HG03135 (cell line): ENCODE results near the gene MAP4K4.
A peak's percentile ranks its signal among the peaks of the same experiment; 100 is the strongest.

Experiments
- ATAC-seq: cut with Tn5 transposase; IDR thresholded peaks from one replicate; pipeline ENCODE4 v1.9.1; 2021; ENCODE audit warnings: mild to moderate bottlenecking, moderate library complexity; ENCODE audit not compliant: unreplicated experiment

Gene MAP4K4

DNA sequence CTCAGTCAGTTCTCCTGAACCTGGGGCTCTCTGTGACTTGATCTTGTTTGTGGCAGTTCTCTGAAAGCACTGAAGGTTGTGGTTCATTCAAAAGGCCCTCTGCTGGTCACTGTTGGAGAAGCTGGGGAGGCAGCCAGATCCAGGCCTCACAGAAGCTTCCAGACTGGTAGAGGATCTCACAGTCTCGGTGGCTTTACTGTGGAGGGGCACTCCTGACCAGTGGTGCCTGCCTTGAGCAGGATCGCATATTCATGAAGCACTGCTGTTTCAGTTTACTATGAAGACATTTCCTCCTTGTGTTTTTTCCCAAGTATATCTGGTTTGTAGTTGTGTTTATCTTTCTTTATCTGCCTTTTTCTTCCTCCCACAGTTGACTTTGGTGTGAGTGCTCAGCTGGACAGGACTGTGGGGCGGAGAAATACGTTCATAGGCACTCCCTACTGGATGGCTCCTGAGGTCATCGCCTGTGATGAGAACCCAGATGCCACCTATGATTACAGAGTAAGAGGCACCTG, 133.9 kb downstream of the MAP4K4 start:
- peak; percentile 49 for ATAC-seq

DNA sequence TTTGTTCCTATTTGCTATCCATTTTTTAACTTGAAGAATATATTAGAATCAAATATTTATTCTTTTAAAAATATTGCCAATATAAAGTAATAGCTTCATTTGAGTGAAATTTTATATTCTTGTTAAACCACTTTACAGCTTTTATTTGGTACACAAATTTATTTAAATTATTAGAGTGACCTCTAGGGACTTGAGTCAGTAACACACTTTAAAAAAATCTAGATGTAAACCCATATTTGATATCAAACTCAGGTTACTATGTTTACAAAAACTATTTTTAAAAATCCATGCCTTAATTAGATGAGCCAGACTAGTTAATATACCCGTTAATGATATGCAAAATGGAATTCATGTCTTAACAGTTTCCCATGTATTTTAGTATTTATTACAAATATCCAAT, 134.6 kb downstream of the MAP4K4 start:
- no peak for ATAC-seq

DNA sequence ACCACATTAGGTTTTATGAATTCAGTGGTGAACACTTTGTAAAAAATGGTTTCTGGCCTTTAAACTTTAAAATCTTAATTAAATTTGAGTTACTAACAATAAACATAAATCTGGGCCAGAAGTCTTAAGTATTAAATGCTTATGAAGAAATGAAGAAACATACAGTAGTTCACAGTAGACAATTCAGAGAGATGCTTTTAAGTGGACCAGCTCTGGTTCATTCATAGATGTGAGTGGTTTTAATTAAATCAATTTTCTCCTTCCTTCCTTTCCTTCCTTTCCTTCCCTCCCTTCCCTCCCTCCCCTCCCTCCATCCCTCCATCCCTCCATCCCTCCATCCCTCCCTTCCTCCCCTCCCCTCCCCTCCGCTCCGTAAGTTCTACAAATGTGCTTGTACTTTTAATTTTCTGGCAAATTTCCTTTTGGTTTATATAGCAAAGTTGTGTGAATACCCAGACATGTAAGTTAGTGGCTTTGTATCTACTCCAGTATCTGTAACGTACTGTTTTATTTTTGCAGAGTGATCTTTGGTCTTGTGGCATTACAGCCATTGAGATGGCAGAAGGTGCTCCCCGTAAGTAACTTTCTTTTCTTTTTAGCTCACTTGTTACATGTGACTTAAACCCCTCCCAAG, 136.5 kb downstream of the MAP4K4 start:
- ATAC-seq: no peak

DNA sequence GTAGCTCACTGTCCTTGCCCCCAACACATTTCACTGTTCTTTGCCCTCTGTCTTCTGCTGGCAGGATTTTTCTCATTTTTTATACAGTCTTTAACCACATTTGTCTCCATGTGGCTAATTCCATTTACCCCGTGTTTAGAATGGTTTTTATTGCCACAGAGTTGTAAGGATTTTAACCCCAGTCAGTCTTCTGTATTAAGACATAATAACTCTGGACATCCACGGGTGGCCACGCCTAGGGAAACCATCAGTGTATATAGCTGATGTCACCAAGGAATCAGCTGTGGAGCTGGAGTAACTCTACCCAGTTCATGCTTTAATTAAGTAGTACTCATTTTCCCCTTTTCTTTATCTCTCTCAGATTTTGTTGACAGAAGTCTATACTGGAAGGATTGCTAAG, 139.8 kb downstream of the MAP4K4 start:
- no peak for ATAC-seq

DNA sequence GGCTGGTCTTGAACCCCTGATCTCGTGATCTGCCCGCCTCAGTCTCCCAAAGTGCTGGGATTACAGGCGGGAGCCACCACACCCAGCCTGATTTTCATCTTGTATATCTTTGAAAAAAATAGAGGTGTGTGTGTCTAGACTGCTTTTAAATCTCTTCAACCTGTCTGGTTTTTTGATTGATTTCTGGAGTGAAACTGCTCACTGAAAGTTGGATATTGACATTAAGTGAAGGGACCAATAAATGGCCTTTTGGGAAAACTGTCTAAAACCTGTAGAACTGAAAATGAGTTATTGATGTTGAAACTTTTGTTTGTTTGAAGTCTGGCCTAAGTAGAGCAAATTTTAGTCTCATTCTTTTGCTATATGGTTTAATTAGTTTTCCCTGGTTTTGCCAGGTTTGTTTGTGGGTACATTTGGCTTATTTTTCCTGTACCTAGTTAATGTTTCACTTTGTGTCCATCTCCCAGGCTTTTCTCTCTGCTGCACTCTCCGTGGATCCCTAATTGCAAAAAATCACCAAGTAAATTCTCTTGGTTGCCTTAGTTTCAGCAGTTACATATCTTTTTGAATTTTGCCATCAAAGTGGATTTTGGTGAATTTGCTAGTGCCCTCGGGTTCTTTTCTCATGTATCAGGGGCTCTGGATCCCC, 144.3 kb downstream of the MAP4K4 start:
- no peak for ATAC-seq

DNA sequence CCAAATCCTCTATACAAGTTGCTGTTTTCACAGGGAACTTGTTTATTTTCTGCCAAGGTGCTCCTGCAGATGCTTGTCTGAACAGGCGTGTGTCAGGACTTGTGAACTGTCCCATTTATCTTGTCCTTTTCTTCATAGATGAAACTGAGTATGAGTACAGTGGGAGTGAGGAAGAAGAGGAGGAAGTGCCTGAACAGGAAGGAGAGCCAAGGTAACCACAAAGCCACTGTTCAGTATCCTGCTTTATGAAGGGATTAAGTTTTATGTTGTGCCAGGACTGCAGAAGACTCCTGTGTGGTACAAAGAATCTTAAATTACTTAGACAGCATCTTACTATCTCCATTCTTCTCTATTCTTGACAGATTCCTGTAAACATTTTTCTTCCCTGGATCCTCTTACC, 145.0 kb downstream of the MAP4K4 start:
- no peak for ATAC-seq

DNA sequence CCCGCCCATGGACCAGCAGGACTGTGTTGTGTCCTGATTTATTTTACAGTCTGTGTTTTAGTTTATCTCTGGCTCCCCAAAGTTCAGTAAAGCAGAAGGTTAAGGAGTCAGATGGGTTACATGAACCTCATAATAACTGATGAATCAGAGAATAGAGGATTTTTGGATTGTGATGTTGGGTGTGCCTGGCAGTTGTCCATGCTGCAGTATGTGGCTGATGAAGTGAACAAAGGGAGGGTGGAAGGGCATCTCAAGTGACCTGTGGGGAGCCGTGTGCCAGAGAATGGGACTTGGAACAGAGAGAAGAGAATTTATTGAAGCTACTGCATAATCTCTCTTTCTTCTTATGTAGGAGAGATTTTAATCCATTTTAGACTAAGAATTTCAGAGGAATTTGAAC, 145.5 kb downstream of the MAP4K4 start:
- no peak for ATAC-seq

DNA sequence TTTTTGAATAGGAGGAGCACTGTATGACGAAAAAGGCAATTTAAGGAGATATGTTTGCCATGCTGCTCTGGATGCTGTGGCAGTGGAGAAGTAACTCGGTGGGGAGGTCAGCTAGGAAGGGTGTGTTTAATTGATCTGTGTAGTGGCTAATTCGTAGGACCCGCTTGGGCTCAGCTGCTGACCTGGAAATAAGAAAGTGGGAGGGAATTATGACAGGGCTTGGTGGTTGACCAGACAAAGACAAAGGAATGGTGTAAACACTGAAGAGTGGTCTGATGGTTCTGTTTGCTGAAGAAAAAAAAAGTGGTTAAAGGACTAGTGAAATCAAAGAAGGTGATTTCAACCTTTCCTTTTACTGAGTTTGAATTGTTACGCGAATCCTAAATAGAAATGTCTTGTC, 146.0 kb downstream of the MAP4K4 start:
- no peak for ATAC-seq

DNA sequence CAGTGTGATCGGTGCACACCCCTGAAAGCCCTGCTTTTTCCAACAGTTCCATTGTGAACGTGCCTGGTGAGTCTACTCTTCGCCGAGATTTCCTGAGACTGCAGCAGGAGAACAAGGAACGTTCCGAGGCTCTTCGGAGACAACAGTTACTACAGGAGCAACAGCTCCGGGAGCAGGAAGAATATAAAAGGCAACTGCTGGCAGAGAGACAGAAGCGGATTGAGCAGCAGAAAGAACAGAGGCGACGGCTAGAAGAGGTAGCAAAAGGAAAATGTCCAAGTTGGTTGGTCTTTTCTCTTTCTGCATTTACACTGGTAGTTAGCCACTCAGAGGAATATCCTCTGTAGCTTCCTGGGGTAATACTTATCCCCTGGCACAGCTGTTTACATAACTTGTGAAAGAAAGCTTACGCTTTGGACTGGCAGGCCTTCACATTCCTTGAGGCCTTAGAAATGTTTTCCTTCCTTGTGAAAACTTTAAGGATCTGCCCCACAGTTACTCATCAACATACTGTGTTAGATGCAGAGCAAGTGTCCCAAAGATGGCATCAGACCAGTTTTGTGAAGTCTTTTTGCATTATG, 146.6 kb downstream of the MAP4K4 start:
- ATAC-seq: no peak

DNA sequence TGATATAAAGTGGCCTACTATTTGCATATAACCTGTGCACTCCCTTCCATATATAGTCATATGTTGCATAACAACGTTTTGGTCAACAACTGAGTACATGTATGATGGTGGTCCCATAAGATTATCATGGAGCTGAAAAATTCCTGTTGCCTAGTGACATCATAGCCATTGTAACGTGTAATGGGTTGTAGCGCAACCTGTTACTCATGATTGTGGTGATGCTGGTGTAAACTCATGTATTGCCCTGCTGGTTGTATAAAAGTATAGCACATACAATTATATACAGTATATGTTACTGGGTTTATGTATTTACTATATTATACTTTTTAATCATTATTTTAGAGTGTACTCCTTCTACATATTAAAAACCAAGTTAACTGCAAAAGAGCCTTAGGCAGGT, 149.5 kb downstream of the MAP4K4 start:
- ATAC-seq: no peak

DNA sequence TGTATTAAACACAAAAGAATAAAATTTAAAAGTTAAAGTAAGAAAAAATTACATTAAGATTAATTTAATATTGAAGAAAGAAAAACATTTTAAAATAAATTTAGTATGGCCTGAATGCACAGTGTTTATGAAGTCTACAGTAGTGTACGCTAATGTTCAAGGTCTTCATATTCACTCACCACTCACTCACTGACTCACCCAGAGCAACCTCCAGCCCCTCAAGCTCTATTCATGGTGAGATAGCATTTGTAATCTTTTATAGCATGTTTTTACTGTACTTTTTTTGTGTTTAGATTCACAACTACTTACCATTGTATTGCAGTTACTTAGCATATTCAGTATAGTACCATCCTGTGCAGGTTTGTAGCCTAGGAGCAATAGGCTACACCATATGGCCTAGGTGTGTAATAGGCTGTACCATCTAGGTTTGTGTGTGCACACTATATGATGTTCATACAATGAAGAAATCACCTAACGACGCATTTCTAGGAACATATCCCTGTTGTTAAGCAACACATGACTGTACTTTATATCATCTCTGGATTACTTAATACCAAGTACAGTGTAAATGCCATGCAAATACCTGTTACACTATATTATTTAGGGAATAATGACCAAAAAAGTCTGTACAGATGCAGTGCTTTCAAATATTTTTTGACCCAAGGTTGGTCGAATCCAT, 150.3 kb downstream of the MAP4K4 start:
- no peak for ATAC-seq

DNA sequence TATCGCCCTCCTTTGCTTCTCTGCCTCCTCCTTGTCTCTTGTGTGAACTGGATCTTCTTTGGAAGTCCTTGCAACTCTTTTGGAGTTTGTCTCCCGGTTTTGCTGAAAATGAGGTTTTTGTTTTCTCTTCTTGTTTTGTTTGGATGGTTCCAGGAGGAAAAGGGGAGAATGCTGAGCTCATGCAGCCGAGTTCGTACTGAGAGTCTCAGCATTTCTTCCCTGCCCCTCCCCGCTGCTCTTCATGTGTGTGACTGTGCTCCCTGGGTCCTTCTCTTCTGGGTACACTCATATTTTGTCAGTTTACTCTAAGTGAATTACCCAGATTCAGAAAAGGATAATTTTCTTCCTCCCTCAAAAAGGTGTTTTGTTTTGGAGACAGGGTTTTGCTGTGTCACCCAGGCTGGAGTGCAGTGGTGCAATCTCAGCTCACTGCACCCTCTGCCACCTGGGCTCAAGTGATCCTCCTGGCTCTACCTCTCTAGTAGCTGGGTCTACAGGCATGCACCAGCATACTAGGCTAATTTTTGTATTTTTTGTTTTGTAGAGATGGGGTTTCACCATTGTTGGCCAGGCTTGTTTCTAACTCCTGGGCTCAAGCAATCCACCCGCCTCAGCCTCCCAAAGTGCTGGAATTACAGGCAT, 151.4 kb downstream of the MAP4K4 start:
- no peak for ATAC-seq

DNA sequence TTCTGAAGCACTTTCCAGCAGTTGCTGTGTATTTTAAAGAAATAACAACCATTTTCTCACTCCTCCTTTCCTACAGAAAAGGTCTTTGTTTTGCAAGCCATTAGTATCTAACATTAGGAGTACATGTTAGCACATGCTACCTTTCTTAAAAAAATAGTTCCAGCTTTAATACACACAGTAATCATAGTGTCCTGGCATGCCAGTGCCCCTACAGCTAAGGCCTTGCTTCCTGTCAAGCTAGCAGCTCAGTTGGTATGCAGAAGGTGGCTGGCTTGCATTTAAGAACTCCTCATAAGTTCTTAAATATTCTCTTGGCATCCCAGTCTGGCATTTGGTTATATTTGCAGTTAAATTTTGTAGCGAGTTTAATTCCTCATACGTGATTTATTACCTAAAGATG, 152.9 kb downstream of the MAP4K4 start:
- ATAC-seq: no peak

DNA sequence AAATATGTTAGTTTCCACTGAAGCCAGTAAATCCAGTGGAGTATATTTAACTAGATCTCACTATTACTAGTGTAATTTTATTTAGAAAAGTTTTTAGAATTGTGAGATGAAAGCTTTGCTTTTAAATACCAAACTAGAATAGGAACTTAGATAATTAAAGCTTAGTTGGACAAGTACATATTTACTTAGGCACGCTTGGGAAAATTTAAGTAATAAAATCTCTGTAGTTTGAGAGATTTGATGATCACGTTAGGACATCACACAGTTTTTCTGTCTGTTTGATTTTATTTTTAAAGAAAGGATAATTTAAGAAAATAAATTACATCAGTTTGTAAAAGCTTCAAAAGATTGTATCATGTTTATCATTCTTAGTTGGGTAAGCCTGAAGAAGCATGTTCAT, 153.5 kb downstream of the MAP4K4 start:
- ATAC-seq: no peak

DNA sequence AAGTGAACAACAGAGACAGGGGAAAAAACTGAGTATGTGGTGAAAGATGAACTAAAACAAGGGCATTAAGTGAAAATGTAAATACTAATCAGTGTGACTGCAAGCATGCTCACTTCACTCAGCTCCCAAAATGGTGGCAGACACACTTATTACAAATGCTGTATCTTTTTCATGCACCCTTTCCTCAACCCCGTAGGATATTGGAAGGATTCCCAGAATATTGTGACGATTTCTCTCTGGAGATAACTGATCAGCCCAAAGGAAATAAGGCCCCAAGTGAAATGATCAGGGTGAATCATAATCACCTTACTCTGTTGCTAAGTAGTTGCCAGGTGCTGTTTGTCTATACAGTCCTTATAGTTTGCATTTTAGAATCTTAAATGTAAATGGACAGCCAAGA, 155.3 kb downstream of the MAP4K4 start:
- ATAC-seq: no peak

DNA sequence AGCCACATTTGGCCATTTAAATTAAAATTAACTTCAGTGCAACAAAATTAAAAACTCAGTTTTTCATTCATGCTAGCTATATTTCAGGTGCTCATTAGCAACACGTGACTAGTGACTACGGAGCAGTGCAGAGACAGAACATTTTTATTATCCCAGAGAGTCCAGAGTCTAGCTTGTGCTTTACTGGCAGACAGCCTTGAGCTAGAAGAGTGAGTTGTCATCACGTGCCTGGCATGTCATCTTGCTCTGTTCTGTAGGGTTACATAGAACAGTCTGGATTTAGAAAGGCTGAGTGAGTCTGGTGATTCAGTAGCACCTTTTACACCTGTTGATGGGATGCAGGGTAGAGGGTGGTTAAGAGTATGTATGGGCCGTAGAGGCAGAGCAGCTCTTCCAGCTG, 157.4 kb downstream of the MAP4K4 start:
- ATAC-seq: no peak

DNA sequence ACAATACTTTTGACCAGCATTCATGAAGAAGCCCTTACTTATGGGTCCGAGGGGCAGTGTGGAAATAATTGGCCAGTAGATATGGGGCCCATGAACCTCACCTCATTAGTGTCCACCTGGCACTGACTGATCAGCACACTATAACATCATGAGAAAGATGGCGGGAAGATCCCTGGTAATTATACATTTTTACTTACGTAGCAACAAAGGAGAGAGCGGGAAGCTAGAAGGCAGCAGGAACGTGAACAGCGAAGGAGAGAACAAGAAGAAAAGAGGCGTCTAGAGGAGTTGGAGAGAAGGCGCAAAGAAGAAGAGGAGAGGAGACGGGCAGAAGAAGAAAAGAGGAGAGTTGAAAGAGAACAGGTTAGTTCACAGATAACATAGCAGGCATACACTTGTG, 158.3 kb downstream of the MAP4K4 start:
- no peak for ATAC-seq

DNA sequence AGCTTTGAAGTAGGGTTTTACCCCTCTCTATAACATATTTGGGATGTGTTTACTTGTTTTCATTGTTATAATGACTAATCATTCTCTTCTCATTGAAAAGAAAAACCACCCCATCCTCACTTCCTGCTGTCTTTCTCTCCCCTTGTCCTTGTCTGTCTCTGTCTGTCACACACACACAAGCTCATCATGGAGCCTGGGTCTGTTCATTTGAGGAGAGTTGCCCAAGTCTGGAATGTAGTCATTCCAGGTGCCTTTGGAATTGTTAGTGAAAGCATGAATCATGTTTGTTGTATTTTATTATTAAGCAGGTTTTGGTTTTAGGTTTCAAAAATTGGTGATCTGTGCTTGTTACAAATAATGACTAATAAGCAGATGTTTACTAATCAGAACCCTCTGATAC, 160.7 kb downstream of the MAP4K4 start:
- no peak for ATAC-seq

DNA sequence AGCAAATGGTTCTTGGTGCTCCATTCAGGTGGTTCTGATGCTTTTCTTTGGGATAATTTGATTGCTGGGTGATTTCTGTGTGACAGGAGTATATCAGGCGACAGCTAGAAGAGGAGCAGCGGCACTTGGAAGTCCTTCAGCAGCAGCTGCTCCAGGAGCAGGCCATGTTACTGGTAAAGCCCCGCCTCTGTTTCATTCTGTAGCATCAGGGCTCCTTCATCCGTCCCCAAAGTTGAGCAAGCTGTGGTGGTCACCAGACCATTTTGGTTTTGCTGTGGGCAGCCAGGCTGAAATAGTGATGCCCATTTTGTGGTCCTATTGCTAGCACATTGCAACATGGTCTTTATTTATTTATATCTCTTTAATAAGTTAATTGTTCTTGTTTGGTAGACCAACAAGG, 161.4 kb downstream of the MAP4K4 start:
- ATAC-seq: no peak

DNA sequence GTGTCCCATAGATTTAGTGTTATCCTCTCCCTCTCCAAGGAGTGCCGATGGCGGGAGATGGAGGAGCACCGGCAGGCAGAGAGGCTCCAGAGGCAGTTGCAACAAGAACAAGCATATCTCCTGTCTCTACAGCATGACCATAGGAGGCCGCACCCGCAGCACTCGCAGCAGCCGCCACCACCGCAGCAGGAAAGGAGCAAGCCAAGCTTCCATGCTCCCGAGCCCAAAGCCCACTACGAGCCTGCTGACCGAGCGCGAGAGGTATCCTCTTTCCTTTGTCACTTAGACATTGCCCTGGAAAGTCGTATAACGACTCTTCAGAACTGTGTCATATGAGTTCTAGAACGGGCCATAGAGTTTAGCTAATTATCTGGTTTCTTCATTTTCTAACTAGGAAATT, 162.1 kb downstream of the MAP4K4 start:
- ATAC-seq: no peak

DNA sequence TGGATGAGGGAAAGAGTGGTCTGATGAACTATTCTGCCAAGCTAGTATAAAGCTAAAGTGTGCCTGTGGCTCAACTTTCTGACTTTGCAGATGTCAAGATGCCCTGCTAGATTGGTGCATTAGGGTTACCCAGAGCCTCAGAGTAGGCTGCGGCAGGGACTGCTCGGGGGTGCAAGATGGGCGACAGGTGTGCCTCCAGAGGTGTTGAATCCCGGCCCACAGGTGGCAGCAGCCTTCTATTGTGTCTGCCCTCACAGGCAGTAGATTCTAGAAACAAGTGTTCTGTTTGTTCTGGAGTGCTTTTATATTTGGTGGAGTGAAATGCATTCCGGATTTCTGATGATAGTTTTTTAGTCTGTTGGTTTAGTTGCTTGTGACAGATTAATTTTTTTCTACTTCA, 162.7 kb downstream of the MAP4K4 start:
- ATAC-seq: no peak
